ENCODE results near the gene SPATA17.

DNA sequence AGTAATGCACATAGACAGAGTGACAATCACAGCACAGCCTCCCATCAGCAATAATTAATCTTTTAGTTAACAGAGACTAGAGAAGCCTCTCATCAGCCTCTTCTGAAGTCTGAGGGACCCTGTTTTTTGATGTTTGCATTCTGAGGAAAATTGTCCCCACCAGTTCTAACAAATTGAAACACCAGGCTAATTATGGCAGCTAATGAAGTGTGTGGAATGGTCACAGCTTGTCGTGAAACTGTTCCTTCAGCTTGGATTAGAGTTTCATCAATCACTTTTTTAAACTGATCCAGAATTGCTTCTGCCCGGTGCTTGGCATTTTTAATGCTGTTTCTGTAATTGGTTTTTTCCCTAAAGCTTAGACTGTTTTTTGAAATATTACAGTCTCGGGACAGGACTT, 208.0 kb downstream of the SPATA17 start:
- no peak for TF ChIP-seq POLR2A (IDR thresholded peaks at IDR 0.05; ENCODE audit: low read depth, low read length)
- TF ChIP-seq TAF1 (IDR thresholded peaks at IDR 0.05; ENCODE audit: low read depth, low read length): no peak

Measured in GM12891 (cell line).